ENCODE data around the gene ARPC1A. TPM values are rescaled to one million over a fixed set of nuclear protein-coding genes. Genes with fewer than 3 reads are reported as not detected.

The ARPC1A gene
- total and polyA plus RNA-seq, 2 of the 8 experiments (the other 6 are each of a cell fraction or from before 2014, with no cell fraction given) = 123 to 155 TPM

DNA sequence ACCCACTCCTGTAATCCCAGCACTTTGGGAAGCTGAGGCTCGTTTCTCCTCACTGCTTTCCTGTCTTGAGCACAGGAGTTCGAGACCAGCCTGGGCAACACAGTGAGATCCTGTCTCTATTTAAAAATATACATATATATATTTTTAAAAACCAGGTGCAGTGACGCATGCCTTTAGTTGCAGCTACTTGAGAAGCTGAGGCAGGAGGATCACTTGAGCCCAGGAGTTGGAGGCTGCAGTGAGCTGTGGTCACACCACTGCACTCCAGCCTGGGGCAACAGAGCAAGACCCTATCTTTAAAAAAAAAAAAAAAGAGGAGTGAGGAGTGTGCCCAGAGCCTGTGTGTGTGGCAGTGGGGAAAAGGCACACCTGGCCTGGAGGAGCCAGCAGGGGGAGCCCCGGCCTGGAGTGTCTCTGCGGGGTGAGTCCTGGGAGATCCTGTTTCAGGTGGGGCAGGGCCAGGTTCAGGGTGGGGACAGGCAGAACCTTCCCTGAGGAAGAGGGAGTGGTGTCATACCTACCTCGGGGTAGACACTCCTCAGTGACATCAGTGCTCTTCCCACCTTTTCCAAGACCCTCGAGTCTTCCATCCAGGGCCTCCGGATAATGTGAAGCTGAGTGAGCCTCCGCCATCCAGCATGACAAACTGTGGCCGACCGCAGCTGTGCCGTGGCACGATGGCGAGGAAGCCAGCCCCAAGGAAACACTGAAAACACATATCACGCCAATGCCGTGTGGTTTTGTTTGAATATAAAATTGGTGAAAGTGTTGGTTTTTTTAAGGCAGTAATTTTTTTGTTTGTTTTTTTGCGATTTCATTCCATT is 39.8 kb downstream of the ARPC1A start (continued):
- TF ChIP-seq SIN3A (conservative IDR thresholded peaks at IDR 0.05 in 1 of 2, IDR thresholded peaks at IDR 0.05 in 1 of 2; ENCODE audit: low read depth in 1 of 2, low read length in 2 of 2) (0 out of 4 replicates have a peak, but pooled peaks of 1 of the 2 experiments have one; percentile 26), EGR1 (IDR thresholded peaks at IDR 0.05; ENCODE audit: borderline replicate concordance, low read depth, low read length) (no peak), BCL11A (IDR thresholded peaks at IDR 0.05; ENCODE audit: low read depth in 2 of 2, low read length in 2 of 2) (no peak), POU5F1 (IDR thresholded peaks at IDR 0.05; ENCODE audit: low read depth, low read length) (no peak), RAD21 (IDR thresholded peaks at IDR 0.05 in 1 of 2, conservative IDR thresholded peaks at IDR 0.05 in 1 of 2; ENCODE audit: low read depth in 2 of 2, low read length in 2 of 2) (peak; percentile 53 to 59), RXRA (IDR thresholded peaks at IDR 0.05; ENCODE audit: insufficient read depth, low read depth, low read length) (no peak), SIX5 (IDR thresholded peaks at IDR 0.05; ENCODE audit: low read depth, low read length) (no peak), JUND (IDR thresholded peaks at IDR 0.05; ENCODE audit: low read length) (no peak), TAF7 (optimal IDR thresholded peaks at IDR 0.05; ENCODE audit: borderline replicate concordance, low read depth, low read length) (no peak), YY1 (IDR thresholded peaks at IDR 0.05; ENCODE audit: low read depth, low read length) (no peak), CREB1 (IDR thresholded peaks at IDR 0.05) (no peak), PHF8 (conservative IDR thresholded peaks at IDR 0.05; ENCODE audit: low read depth, low read length) (no peak), TEAD4 (IDR thresholded peaks at IDR 0.05; ENCODE audit: low read depth, low read length) (no peak), SAP30 (IDR thresholded peaks at IDR 0.05; ENCODE audit: insufficient read depth, insufficient replicate concordance, low read length) (no peak)
- TF ChIP-seq, protein P1, sequence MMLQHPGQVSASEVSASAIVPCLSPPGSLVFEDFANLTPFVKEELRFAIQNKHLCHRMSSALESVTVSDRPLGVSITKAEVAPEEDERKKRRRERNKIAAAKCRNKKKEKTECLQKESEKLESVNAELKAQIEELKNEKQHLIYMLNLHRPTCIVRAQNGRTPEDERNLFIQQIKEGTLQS (IDR thresholded peaks at IDR 0.05; ENCODE audit: insufficient read depth, low read depth, low read length) = no peak
- TF ChIP-seq, protein P2, sequence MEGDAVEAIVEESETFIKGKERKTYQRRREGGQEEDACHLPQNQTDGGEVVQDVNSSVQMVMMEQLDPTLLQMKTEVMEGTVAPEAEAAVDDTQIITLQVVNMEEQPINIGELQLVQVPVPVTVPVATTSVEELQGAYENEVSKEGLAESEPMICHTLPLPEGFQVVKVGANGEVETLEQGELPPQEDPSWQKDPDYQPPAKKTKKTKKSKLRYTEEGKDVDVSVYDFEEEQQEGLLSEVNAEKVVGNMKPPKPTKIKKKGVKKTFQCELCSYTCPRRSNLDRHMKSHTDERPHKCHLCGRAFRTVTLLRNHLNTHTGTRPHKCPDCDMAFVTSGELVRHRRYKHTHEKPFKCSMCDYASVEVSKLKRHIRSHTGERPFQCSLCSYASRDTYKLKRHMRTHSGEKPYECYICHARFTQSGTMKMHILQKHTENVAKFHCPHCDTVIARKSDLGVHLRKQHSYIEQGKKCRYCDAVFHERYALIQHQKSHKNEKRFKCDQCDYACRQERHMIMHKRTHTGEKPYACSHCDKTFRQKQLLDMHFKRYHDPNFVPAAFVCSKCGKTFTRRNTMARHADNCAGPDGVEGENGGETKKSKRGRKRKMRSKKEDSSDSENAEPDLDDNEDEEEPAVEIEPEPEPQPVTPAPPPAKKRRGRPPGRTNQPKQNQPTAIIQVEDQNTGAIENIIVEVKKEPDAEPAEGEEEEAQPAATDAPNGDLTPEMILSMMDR (IDR thresholded peaks at IDR 0.05; ENCODE audit: control extremely low read depth in 1 of 3, insufficient read depth in 1 of 3, low read depth in 1 of 3, low read length in 3 of 3) = peak; percentile 63 to 72 (median 71)
